EL (cell line): ENCODE data around the gene CAPN3.
"Not testable (repeated sequence)": the region's sequence is repeated elsewhere in the genome, so short reads cannot be mapped to it uniquely, and the experiment has no call there.

Source experiments
- DNase-seq: peaks from one replicate; pipeline ENCODE4 v3.0.0-alpha.2; 2016

Gene CAPN3

DNA sequence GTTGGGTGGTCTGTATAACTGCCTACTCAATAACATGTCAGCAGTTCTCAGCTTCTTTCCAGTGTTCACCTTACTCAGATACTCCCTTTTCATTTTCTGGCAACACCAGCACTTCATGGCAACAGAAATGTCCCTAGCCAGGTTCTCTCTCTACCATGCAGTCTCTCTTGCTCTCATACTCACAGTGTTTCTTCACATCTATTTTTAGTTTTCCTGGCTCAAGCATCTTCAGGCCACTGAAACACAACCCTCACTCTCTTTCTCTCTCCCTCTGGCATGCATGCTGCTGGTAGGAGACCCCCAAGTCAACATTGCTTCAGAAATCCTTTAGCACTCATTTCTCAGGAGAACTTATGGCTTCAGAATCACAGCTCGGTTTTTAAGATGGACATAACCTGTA is at the start of gene CAPN3:
TSS of gene CAPN3 (plus strand) at position 253 of the 400 bp plus-strand sequence. CDS start 305 bp downstream, outside the sequence.
- DNase-seq, result no peak

DNA sequence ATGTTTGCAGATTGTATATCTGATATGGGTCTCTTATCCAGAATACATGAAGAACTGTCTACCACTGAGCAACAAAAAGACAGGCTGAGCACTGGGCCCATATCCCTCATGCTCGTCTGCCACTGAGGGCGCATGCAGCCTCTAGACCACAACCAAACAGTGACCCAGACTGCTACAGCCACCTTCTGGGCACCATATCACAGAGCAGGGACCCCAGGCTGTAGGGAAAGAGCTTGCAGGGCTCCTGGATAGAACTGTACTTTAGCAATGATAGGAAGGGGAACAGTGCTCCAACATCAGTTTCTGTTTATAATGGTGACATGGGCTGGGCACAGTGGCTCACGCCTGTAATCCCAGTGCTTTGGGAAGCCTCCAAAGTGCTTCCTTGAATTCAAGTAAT is 45.8 kb upstream of the CAPN3 start:
- DNase-seq, result no peak

DNA sequence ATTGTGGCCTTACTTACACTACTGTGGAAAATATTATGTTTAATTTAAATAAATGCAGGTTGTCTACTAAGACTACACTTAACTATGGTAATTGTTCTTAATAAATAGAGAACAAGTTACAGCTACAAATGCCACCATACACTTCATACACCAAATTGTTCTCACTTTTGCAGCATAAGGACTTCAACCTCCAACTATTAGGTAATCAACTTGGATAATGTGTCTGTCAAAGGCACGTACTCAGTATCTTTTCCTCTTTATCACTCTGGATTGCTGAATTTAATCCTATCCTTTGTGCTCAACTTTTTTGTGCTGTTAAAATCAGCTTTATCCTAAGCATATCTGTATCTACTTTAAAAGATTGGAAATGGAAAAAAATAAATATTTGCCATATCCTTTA is 44.5 kb upstream of the CAPN3 start:
- DNase-seq, result no peak

DNA sequence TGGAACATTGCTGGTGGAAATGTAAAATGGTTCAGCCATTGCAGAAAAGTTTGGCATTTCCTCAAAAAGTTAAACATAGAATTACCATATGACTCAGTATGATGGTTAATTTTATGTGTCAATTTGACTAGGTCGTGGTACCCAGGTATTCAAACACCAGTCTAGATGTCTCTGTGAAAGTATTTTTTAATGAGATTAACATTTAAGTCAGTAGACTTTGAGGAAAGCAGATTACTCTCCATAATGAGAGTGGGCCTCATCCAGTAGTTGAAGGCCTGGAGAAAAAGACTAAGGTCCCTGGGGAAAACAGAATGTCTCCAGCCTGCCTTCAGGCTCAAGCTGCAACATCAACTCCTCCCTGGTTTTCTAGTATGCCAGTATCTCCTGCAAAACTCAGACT is 43.8 kb upstream of the CAPN3 start:
- no peak for DNase-seq

DNA sequence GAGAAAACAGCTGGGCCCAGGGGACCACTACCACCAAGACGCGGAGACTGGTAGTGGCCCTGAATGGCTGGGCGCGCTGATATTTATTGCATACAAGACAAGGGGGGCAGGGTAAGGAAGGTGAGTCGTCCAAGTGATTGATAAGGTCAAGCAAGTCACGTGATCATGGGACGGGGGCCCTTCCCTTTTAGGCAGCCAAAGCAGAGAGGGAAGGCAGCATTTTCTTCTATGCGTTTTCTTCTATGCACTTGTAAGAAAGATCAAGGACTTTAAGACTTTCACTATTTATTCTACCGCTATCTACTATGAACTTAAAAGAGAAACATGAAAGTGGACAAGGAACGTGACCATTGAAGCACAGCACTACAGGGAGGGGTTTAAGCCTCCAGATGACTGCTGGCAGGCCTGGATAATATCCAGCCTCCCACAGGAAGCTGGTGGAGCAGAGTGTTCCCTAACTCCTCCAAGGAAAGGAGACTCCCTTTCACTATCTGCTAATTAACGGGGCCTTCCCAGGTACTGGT is 43.0 kb upstream of the CAPN3 start:
- not testable (repeated sequence) for DNase-seq

DNA sequence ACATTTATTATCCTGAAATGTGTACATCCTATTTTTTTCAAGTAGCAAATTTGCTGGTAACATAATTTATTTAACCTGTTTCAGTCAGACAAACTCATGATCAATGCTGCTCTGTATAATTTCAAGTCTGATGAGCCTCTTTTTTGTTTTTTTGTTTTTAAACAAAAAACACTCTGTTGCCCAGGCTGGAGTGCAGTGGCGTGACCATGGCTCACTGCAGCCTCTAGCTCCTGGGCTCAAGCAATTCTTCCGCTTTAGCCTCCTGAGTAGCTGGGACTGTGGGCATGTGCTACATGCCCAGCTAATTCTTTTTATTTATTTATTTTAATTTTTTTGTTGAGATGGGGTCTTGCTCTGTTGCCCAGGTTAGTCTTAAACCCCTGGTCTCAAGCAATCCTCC is 40.1 kb upstream of the CAPN3 start:
- DNase-seq, result no peak

DNA sequence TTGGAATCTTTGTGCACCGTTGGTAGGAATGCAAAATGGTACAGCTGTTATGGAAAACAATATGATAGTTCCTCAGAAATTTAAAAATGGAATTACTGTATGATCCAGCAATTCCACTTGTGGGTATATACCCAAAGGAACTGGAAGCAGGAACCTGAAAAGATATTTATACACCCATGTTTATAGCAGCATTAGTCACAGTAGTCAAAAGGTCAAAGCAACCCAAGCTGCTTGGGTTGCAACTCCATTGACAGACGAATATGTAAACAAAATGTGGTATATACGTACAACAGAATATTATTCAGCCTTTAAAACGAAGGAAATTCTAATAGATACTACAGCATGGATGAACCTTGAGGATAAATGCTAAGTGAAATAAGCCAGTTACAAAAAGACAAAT is 35.0 kb upstream of the CAPN3 start:
- peak; percentile 10 for DNase-seq

DNA sequence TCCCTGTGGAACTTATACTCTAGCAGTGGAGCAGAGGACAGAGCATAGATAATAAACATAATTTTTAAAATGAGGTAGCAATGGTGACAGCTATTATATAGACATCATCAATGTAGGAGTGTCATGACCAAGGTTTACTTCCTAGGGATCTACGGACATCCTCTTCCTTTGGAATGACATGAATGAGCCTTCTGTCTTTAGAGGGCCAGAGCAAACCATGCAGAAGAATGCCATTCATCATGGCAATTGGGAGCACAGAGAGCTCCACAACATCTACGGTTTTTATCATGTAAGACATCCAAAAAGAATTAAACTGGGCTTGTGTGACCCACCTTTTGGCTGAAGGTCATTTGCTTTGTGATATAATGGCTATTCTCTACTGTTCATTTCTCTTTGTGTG is 30.1 kb upstream of the CAPN3 start:
- DNase-seq, result no peak

DNA sequence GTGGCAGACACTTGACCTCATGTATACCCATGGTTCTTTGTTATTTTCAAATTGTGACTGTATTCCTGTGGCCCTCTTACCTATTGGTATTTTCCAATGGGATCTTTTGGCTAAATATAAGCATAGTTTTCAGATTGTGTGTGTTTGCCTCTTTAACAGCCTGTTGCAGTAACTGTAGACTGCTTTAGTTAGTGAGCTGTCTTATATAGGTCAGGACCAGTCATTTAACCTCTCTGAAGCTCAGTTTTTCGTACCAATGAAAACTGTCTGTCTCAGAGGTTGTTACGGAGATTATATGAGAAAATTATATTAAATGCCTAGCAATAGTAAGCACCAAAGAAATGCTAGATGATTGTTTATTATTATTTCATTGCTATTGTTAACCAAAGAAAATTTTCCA is 29.3 kb upstream of the CAPN3 start:
- no peak for DNase-seq

DNA sequence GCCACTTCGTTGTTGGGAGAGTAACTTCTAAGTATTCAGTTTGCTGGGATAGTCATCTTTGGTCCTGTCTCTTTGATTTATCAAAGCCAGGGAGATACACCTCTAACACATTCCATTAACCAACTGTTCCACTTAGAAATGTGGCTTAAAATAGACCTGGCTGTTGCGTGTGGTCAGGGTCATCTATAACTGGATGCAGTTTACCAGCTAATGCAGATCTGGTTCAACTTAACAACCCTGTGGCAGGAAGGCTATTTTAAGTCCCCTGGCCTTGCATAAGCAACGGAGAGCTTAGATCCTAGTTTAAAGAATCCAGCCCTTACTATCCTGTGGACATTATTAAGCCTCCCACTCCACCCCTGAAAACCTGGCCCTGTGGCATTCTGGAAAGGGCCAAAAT is 28.1 kb upstream of the CAPN3 start:
- no peak for DNase-seq

DNA sequence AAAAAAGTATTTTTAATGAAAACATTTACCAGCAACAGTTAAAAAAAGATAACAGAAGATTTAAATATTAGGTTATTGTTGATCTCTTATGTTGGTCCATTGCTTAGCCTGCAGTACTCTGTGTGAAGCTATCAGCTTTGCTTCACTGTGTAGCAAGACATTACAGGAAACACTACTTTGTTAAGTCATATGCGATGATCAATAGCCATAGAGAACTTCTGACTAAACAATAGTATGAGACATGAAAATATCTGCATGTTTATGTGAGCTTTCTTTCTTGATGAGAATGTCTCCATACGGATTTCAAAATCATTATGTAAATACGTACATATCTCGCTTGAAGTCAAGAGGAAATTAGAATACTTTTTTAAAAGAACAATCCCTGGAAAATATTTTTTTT is 27.0 kb upstream of the CAPN3 start:
- DNase-seq, result peak; percentile 36

DNA sequence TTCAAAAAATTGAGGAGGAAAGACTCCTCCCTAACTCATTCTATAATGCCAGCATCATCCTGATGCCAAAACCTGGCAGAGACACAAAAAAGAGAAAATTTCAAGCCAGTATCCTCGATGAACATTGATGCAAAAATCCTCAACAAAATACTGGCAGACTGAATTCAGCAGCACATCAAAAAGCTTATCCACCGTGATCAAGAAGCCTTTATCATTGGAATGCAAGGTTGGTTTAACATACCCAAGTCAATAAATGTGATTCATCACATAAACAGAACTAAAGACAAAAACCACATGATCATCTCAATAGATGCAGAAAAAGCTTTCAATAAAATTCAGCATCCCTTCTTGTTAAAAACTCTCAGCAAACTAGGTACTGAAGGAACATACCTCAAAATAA is 24.2 kb upstream of the CAPN3 start:
- no peak for DNase-seq

DNA sequence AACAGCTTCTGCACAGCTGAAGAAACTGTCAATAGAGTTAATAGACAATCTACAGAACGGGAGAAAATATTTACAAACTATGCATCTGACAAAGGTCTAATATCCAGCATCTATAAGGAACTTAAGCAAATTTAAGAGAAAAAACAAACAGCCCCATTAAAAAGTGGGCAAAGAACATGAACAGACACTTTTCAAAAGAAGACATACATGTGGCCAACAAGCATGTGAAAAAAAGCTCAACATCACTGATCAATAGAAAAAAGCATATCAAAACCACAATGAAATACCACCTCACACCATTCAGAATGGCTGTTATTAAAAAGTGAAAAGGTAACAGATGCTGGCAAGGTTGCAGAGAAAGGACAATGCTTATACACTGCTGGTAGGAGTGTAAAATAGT is 22.7 kb upstream of the CAPN3 start:
- not testable (repeated sequence) for DNase-seq

DNA sequence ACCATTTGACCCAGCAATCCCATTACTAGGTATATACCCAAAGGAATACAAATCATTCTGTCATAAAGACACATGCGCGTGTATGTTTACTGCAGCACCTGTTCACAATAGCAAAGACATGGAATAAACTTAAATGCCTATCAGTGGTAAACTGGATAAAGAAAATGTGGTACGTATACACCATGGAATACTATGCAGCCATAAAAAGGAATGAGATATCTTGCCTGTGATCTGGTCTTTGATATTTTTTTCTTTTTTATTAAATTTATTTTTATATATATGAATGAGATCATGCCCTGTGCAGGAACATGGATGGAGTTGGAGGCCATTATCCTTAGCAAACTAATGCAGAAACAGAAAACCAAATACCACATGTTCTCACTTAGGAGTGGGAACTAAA is 22.2 kb upstream of the CAPN3 start:
- not testable (repeated sequence) for DNase-seq

DNA sequence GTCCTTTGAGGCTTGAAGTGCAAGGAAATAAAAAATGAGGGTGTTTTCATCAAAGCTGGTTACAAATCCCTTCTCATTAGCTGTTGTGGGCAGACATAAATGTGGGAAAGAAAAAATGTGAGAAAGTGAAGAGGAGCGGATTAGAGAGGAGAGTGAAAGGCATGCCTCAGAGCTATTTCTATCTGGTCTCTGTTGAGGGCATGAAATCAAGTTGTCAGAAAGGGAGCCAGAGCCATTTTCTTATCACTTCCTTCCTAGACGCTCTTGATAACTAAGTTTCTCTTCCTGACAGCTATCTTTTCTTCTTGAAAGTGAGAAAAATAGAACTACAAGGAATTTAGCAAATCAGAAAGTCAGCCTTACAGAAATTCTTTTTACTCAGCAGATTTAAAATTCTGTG is 20.8 kb upstream of the CAPN3 start:
- DNase-seq, result no peak

DNA sequence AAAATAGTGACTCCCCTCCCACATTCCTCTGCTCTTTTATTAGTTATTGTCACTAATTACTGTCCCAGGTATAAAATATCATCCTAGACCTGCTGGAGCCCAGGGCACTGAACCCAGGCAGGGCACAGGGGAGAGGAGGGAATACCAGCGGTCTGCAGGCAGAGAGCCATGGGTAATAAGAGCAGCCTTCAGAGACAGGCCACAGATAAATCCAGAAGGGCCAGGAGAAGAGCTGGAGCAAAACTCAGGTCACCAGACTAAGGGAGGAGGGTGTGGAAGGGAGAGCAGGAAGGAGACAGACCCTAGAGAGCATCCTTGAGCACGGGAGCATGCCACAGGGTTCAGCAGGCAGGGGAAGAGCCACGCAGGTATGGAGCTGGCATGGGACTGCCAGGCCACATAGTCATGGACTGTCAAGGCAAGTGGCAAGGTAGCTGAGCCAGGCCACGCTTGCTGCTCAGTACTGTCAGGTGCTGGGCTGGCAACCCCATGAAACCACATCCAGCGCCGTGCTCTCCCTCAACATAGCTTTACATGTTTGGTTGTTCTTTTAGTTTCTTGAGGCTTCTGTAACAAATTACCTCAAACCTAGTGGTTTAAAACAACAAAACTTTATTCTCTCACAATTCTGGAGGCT is 15.6 kb upstream of the CAPN3 start:
- DNase-seq, result no peak

DNA sequence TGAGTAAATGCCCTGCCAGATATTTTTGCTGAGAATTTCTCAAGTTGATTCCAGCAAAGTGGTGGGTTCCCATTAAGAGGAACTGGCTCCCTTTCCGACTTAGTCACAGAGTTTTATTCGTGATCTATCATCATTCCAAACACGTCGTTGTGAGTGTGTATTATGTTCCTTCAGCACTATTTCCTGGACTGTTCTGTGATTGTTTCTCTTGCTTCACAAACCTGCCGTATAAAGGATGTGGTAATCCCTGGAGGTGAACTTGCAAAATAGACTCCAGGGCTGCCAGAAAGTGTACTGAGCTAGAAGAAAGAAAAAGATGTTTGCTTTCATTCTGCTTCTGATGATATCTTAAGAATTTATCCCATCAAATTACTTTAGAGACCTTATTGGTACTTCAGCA is 14.5 kb upstream of the CAPN3 start:
- peak; percentile 60 for DNase-seq

DNA sequence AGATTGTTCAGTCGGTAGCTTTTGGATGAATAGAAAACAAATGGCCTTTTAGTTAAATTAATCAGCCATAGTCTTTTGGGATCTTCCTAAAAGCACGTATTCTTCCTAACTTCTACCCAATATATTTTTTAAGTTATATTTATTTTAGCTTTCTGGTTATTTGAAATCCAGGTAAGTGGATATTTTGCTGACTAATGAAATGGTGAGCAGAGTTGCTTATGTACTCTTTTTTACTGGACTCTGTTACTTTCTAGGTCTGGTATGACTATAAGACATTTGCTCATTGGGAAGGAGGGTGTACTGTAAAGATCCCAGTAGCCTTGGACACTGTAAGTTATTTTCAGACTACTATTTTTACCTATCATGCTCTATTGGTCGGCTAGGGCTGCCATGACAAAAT is 13.8 kb upstream of the CAPN3 start:
- DNase-seq, result no peak

DNA sequence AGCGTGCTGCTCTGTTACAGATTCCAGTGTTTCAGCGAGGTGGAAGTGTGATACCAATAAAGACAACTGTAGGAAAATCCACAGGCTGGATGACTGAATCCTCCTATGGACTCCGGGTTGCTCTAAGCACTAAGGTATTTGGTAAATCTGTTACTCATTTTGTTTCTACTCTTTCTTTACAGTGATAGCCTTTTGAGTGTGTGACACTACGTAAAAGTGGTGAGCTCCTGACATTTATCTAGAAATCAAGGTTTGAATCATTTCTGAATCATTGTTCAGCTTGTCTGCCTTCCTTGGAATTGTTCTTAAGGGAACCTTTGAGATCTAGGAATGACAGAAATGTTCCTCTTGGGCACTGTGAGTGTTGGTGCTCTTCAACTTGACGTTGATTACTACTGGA is 11.2 kb upstream of the CAPN3 start:
- peak; percentile 82 for DNase-seq

DNA sequence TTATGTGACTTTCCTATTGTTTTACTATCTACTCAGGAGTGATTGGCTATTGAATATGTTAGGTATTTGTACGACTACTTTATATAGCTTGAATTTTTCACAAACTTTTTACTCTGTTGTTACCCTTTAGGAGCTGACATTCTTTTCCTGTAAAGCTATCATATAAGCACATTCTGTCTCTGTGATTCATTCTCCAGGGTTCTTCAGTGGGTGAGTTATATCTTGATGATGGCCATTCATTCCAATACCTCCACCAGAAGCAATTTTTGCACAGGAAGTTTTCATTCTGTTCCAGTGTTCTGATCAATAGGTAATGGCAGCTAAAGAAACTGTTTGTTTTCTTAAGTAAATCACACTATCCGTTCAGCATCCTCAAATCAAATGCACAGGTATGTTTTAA is 10.1 kb upstream of the CAPN3 start:
- peak; percentile 66 for DNase-seq

DNA sequence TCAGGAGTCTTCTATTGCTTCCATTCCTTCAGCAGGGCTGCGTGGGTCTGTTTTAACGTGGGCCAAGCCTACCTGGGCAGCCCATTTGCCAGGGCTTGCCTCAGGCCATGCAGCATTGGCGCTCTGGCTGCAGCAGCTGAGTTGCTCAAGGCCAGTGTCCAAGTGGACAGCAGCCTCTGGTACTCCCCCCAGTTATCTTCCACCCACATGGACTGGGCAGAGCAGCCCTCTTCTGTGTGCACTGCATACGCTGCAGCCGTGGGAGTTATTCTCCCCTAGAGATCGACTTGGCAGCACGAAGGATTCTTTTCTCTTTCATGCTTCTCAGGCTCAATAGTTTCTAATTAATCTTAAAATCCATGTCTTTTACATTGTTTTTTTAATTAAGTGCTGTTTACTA is 6.9 kb upstream of the CAPN3 start:
- no peak for DNase-seq

DNA sequence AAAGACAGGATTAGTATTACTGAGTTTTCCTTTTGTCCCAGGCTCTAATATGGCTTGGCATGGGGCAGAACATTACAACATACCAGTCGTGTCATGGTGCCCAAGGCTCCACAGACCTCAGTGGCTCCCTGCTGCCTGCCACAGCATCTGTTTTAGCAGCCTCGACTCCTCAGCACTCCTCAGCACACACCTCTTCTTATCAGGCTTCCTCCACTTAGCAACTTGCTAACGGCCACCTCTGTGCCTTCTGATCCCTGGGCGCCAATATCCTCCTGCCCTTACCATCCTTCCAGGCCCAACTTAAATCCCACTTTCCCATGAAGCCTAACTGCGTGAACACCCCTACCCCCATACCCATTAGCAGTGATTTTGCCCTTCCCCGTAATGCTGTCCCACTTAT is 6.2 kb upstream of the CAPN3 start:
- DNase-seq, result no peak

DNA sequence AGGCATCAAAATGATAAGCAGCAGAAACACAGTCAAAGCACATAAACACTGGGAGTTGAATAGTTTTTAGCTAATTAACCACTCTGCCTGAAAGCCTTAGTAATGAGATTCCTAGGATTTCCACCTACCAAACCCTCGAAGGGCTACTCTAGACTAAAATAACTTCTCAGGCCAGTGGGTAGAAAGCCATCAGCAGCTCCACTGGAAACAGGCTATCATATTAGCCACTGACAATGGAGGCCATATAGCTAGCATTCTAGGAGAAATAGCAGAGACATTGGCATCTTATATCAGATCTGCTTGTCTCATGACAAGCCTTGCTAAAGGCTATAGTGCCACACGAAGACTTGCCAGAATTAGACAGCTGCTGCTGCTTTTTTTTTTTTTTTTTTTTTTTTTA is 4.5 kb upstream of the CAPN3 start:
- no peak for DNase-seq

DNA sequence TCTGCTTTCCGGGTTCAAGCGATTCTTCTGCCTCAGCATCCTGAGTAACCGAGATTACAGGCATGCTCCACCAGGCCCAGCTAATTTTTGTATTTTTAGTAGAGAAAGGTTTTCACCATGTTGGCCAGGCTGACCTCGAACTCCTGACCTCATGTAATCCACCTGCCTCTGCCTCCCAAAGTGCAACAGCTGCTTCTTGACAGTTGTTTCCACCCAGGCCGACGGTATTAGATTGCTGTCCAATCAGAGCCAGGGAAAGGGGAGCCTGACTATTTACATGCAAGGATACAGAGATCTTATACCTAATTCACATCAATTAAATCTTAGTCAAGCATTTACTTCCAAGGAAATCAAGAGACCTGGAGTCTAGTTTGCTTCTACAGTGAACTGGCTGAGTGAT is 4.0 kb upstream of the CAPN3 start:
- no peak for DNase-seq

DNA sequence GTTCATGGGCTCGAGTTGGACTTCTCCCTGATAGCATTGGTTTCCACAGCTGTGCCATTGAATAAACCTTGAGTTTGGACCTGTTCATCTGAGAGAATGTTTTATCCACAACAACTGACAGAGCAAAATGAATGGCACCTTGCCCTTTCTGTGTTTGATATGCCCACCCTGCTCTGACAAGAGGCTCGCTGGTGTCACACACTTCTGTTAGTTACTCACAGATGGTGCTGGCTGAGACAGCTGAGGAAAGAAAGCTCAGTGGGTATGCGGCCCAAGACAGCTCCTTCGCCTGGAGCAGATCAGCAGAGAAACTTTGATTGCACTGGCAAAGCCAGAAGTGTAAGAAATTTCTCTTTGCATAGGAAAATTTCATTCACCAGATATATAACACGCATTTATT is 2.5 kb upstream of the CAPN3 start:
- DNase-seq, result no peak

DNA sequence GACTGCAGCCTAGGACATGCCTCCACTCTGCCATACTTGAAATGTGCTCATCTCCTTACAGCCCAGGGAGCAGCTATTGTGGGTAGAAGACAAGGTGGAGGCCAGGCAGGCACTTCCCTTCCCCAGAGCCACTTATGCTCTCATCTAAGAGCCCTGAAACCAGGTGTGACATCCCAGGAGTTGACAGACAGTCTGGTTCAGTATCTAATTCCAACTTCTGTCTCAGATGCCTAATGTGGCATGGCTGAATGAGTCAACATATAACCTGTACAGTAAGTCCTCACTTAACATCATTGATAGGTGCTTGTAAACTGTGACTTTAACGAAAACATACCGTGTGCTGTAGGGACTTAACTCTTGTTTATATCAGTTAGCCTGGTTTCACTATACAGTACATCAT is 1.2 kb upstream of the CAPN3 start:
- no peak for DNase-seq
